HepG2 (cell line): ENCODE results near the gene ZNF544. TPM values are rescaled to one million over a fixed set of nuclear protein-coding genes. Genes with fewer than 3 reads are reported as not detected.

Source experiments
- AGO1 ChIP-seq: fragments of 200-400 bp; formaldehyde crosslinking; IDR thresholded peaks from 2 replicates; pipeline ENCODE4 v1.6.1; 2017; ENCODE audit warnings: mild to moderate bottlenecking, low read depth, low read length, moderate library complexity; ENCODE audit not compliant: poor library complexity, severe bottlenecking
- EZH2 ChIP-seq: conservative IDR thresholded peaks from 2 replicates; pipeline ENCODE4 v1.6.1; 2012; ENCODE audit warnings: mild to moderate bottlenecking, low read depth, low read length, moderate library complexity
- HOXA3 ChIP-seq: sonication (generic); formaldehyde crosslinking; IDR thresholded peaks from 2 replicates; pipeline ENCODE4 v1.5.0; 2020; ENCODE audit warnings: missing genetic modification reagents
- KIAA2018 ChIP-seq: sonication (generic); formaldehyde crosslinking; IDR thresholded peaks from 2 replicates; pipeline ENCODE4 v1.5.0; 2020; ENCODE audit warnings: mild to moderate bottlenecking, missing genetic modification reagents, borderline replicate concordance
- MLLT10 ChIP-seq: sonication (generic); formaldehyde crosslinking; IDR thresholded peaks from 2 replicates; pipeline ENCODE4 v1.4.0; 2020; ENCODE audit warnings: missing genetic modification reagents
- NFE2 ChIP-seq: sonication (generic); formaldehyde crosslinking; IDR thresholded peaks from 2 replicates; pipeline ENCODE4 v1.4.0; 2020; ENCODE audit warnings: missing genetic modification reagents
- NONO ChIP-seq, 2 experiments: fragments of 450-650 bp in 1 of 2; sonication (generic) in 1 of 2; formaldehyde crosslinking in 1 of 2; IDR thresholded peaks in 1 of 2; conservative IDR thresholded peaks in 1 of 2; 2 replicates each; pipeline versions ENCODE4 v1.6.1 to v1.8.0; 2017 to 2022; ENCODE audit warnings: mild to moderate bottlenecking in 1 of 2, missing genetic modification reagents in 1 of 2, moderate library complexity in 1 of 2
- SIN3A ChIP-seq: IDR thresholded peaks from 2 replicates; pipeline ENCODE4 v1.6.1; 2011; ENCODE audit warnings: low read depth, mild to moderate bottlenecking, control low read depth, low read length, borderline replicate concordance
- ZMYM3 ChIP-seq: sonication (generic); formaldehyde crosslinking; IDR thresholded peaks from 2 replicates; pipeline ENCODE4 v1.5.1; 2020; ENCODE audit warnings: mild to moderate bottlenecking, missing genetic modification reagents
- ZNF160 ChIP-seq: sonication (generic); formaldehyde crosslinking; IDR thresholded peaks from 2 replicates; pipeline ENCODE4 v1.8.0; 2022; ENCODE audit warnings: mild to moderate bottlenecking, inconsistent platforms, missing genetic modification reagents
- ZNF232 ChIP-seq: sonication (generic); formaldehyde crosslinking; IDR thresholded peaks from 2 replicates; pipeline ENCODE4 v1.4.0; 2020; ENCODE audit warnings: missing genetic modification reagents, borderline replicate concordance
- ZNF253 ChIP-seq: sonication (generic); formaldehyde crosslinking; IDR thresholded peaks from 2 replicates; pipeline ENCODE4 v1.8.0; 2022; ENCODE audit warnings: mild to moderate bottlenecking, missing genetic modification reagents, borderline replicate concordance
- ZNF549 ChIP-seq: sonication (generic); formaldehyde crosslinking; IDR thresholded peaks from 2 replicates; pipeline ENCODE4 v1.5.0; 2020; ENCODE audit warnings: missing genetic modification reagents
- ZNF569 ChIP-seq: sonication (generic); formaldehyde crosslinking; IDR thresholded peaks from 2 replicates; pipeline ENCODE4 v1.5.0; 2020; ENCODE audit warnings: mild to moderate bottlenecking, missing genetic modification reagents, moderate library complexity, borderline replicate concordance
- ZNF570 ChIP-seq: sonication (generic); formaldehyde crosslinking; IDR thresholded peaks from 2 replicates; pipeline ENCODE4 v1.4.0; 2020; ENCODE audit warnings: mild to moderate bottlenecking, missing genetic modification reagents, borderline replicate concordance
- ZNF691 ChIP-seq: sonication (generic); formaldehyde crosslinking; IDR thresholded peaks from 2 replicates; pipeline ENCODE4 v1.4.0; 2020; ENCODE audit warnings: missing genetic modification reagents, low read depth, mild to moderate bottlenecking, borderline replicate concordance
- polyA plus RNA-seq, 8 experiments: library from polyadenylated mRNA; depleted of rRNA in 3 of 8; stranded (reverse) in 7 of 8; unstranded in 1 of 8; fragments of >200 nt; fragmentation: Illumina TruSeq in 4 of 8; extraction: Trizol in 4 of 8; gene quantifications; 2 replicates each; pipeline versions ENCODE4 v1.2.1 to v1.2.3, GENCODE V29; 2011 to 2016; ENCODE audit warnings: low read depth in 4 of 8, missing spikeins in 1 of 8, mixed read lengths in 1 of 8; ENCODE audit not compliant: insufficient read depth in 1 of 8
- total RNA-seq, 5 experiments: library from RNA; depleted of rRNA; stranded (reverse); fragments of >200 nt; fragmentation: Illumina TruSeq; extraction: Trizol; gene quantifications; 2 replicates each; pipeline ENCODE4 v1.2.3, GENCODE V29; 2016; ENCODE audit warnings: low read depth in 1 of 5
- TF ChIP-seq, protein P1 (sequence below): sonication (generic); formaldehyde crosslinking; IDR thresholded peaks from 2 replicates; pipeline ENCODE4 v1.5.0; 2020; ENCODE audit warnings: missing genetic modification reagents

The ZNF544 gene
- total and polyA plus RNA-seq, 2 of the 13 experiments (the other 11 are each of a cell fraction or from before 2014, with no cell fraction given) = 13.1 to 17.0 TPM

DNA sequence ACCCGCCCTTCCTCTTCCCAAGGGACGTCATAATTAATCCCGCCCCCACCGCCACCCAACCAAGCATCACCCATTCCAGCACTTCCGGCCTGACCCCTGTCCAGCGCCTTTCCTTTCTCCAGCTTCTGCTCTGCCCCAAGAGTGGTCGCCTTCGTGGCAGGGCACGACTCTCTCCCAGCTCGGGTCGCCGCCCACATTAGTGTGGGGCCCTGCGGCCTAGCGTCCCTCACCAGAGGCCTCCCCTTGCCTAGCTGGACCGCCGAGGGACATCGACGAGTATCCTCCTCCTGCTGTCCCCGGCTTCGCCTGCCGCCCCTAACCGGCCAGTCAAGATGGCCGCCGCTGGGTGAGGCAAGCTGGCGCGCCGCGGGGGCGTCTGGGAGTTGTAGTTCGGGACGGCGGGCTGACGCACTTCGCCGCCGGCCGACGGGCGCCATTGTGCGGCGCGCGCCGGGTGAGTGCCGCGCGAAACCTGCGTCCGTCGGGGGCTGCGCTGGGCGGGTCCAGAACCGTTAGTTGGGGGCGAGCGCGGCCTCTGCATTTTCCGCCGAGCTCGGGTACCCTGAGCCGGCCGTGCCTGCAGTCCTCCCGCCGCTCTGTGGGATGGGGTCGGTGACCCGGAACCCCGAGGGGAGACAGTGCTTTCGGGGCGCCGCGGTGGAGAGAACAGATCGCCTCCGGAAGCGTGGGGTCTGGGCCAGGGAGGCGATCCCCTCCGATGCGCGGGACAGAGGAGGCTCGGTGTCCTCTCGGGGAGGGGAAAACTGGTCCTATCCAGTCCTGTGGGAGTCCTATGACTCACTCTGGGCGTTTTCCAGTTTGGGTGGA is 45.5 kb upstream of the ZNF544 start, which contains the start of gene ZNF274 (continued):
- no peak for TF ChIP-seq KIAA2018 (CRISPR knock-in tag)
- TF ChIP-seq ZNF549 (CRISPR knock-in tag) = no peak
- no peak for TF ChIP-seq ZNF253 (CRISPR knock-in tag)
- TF ChIP-seq SIN3A = peak; percentile 16; the same call in 1 of the 2 replicates
- no peak for TF ChIP-seq AGO1
- no peak for TF ChIP-seq ZNF569 (CRISPR knock-in tag)
- TF ChIP-seq ZNF160 (CRISPR knock-in tag) = peak; percentile 47; the same call in 1 of the 2 replicates
- peak; percentile 29; the same call in 1 of the 2 replicates for TF ChIP-seq ZNF232 (CRISPR knock-in tag)
- TF ChIP-seq NFE2 (CRISPR knock-in tag) = no peak
- TF ChIP-seq ZNF570 (CRISPR knock-in tag) = no peak
- TF ChIP-seq NONO (IDR thresholded peaks at IDR 0.05) = no peak
- peak; percentile 98 for TF ChIP-seq NONO (CRISPR knock-in tag; conservative IDR thresholded peaks at IDR 0.05)
- TF ChIP-seq ZMYM3 (CRISPR knock-in tag) = peak; percentile 7; the same call in 1 of the 2 replicates
- TF ChIP-seq EZH2 = no peak
- TF ChIP-seq, protein P1, sequence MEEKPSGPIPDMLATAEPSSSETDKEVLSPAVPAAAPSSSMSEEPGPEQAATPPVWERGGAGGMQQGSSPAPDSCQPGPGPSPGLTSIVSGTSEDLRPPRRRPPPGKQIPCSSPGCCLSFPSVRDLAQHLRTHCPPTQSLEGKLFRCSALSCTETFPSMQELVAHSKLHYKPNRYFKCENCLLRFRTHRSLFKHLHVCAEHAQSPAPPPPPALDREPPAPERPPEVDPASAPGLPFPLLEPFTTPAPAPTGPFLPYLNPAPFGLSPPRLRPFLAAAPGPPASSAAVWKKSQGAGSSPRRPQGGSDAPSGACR = no peak; the same call in 1 of the 2 replicates
- TF ChIP-seq HOXA3 (CRISPR knock-in tag) = peak; percentile 99
- TF ChIP-seq ZNF691 (CRISPR knock-in tag) = no peak
- TF ChIP-seq MLLT10 = no peak
